SK-N-SH (cell line): Measurements from ENCODE around the gene MRTFB.

Experiments used
- CTCF ChIP-seq: fragments of 200-600 bp; sonication (generic); IDR thresholded peaks from 2 replicates; pipeline ENCODE4 v1.6.1; 2017; ENCODE audit warnings: antibody characterized with exemption, mild to moderate bottlenecking, moderate library complexity
- ELF1 ChIP-seq: IDR thresholded peaks from 2 replicates; pipeline ENCODE4 v1.4.0; 2012
- JUND ChIP-seq: IDR thresholded peaks from 2 replicates; pipeline ENCODE4 v1.4.0; 2012
- SMC3 ChIP-seq: IDR thresholded peaks from 2 replicates; pipeline ENCODE4 v1.6.1; 2012; ENCODE audit warnings: low read depth, low read length, improper control_type of control experiment

- TF ChIP-seq CTCF = no peak
- TF ChIP-seq JUND = no peak
- no peak for TF ChIP-seq SMC3
- TF ChIP-seq ELF1 = no peak
Measured at GRCh38 chr16:14120335-14120734, 49.2 kb downstream of the MRTFB start.
